PC-9 (cell line): Measurements from ENCODE around the gene PFDN2. TPM values are rescaled to one million over a fixed set of nuclear protein-coding genes. Genes with fewer than 3 reads are reported as not detected.

ENCODE experiments used
- BruUV-seq: library from RNA; stranded (reverse); fragments of 400-500 nt; replicated peaks from 2 replicates; lab custom pipeline; 2021; lab: Mats Ljungman, UMichigan
- CTCF ChIA-PET: fragments of 300-600 bp; sonication (Branson Sonifier 250); formaldehyde crosslinking; loops from one replicate; lab custom pipeline; 2022; ENCODE audit warnings: antibody characterized with exemption; lab: Charles Lee
- POLR2A ChIA-PET: fragments of 300-600 bp; sonication (Branson Sonifier 250); formaldehyde crosslinking; loops from one replicate; lab custom pipeline; 2022; ENCODE audit warnings: antibody characterized with exemption; ENCODE audit not compliant: unreplicated experiment; lab: Charles Lee
- DNase-seq, 2 experiments: peaks; one replicate each; pipeline versions ENCODE4 v3.0.0 to v3.0.0-alpha.2; 2015 to 2022; ENCODE audit warnings: mixed read lengths in 1 of 2
- H2AFZ ChIP-seq: fragments of 200-600 bp; sonication (generic); 2 replicates; pipeline ENCODE4 v1.8.1; 2017; ENCODE audit warnings: antibody characterized with exemption
- H3F3A ChIP-seq: fragments of 200-600 bp; sonication (generic); 2 replicates; pipeline ENCODE4 v1.8.1; 2017; ENCODE audit warnings: antibody characterized with exemption, mild to moderate bottlenecking, low read depth; ENCODE audit not compliant: insufficient read depth
- H3K27ac ChIP-seq: fragments of 200-600 bp; sonication (generic); 2 replicates; pipeline ENCODE4 v1.6.1; 2016; ENCODE audit warnings: mixed run types
- H3K27me3 ChIP-seq: fragments of 200-600 bp; sonication (generic); 2 replicates; pipeline ENCODE4 v1.6.1; 2016; ENCODE audit warnings: low read depth, mixed run types; ENCODE audit not compliant: insufficient read depth
- H3K36me3 ChIP-seq: fragments of 200-600 bp; sonication (generic); 2 replicates; pipeline ENCODE4 v1.6.1; 2016; ENCODE audit warnings: low read depth, mixed run types
- H3K4me1 ChIP-seq: fragments of 200-600 bp; sonication (generic); replicated peaks from 2 replicates; pipeline ENCODE4 v1.6.1; 2016; ENCODE audit warnings: mixed run types; ENCODE audit not compliant: insufficient read depth
- H3K4me2 ChIP-seq: fragments of 200-600 bp; sonication (generic); 2 replicates; pipeline ENCODE4 v1.6.1; 2017; ENCODE audit warnings: mixed run types
- H3K4me3 ChIP-seq: fragments of 200-600 bp; sonication (generic); 2 replicates; pipeline ENCODE4 v1.6.1; 2016; ENCODE audit warnings: mixed run types
- H3K79me2 ChIP-seq: fragments of 200-600 bp; sonication (generic); 2 replicates; pipeline ENCODE4 v1.6.1; 2017; ENCODE audit warnings: low read depth, mixed run types
- H3K9me2 ChIP-seq: fragments of 200-600 bp; sonication (generic); 2 replicates; pipeline ENCODE4 v1.8.1; 2017; ENCODE audit warnings: mild to moderate bottlenecking; ENCODE audit not compliant: insufficient read depth
- H3K9me3 ChIP-seq: fragments of 200-600 bp; sonication (generic); 2 replicates; pipeline ENCODE4 v1.8.1; 2016; ENCODE audit warnings: low read depth; ENCODE audit not compliant: insufficient read depth
- H4K20me1 ChIP-seq: fragments of 200-600 bp; sonication (generic); 2 replicates; pipeline ENCODE4 v1.8.1; 2017; ENCODE audit not compliant: insufficient read depth
- CTCF ChIP-seq: fragments of 200-600 bp; sonication (generic); conservative IDR thresholded peaks from 2 replicates; pipeline ENCODE4 v1.6.1; 2017; ENCODE audit warnings: mixed run types, antibody characterized with exemption, mild to moderate bottlenecking, moderate library complexity
- EZH2 ChIP-seq: fragments of 200-600 bp; sonication (generic); IDR thresholded peaks from 2 replicates; pipeline ENCODE4 v1.8.0; 2017; ENCODE audit warnings: antibody characterized with exemption, low read depth
- intact Hi-C: fragments of 100-400 bp; cut with micrococcal nuclease; formaldehyde crosslinking; loops from one replicate; pipeline ENCODE4 v1.10.0; 2022; ENCODE audit not compliant: unreplicated experiment
- total RNA-seq: library from RNA; stranded (reverse); gene quantifications from 2 replicates; pipeline ENCODE4 v1.2.3, GENCODE V29; 2021

The PFDN2 gene
- total RNA-seq, 1 experiment from 2014 or later: 74.4 TPM

GRCh38 chr1:161139766-161140165 is 21.9 kb upstream of the PFDN2 start:
- no peak for TF ChIP-seq EZH2
- TF ChIP-seq CTCF: peak; percentile 80
- no peak overlapping the region for H3K4me2 ChIP-seq
- peaks cover 16% of the 10 kb centered on the region for H3K4me1 ChIP-seq
- no peak overlapping the region for H2AFZ ChIP-seq
- intact Hi-C loops: loop anchor here (2.0 to 10.0 kb wide), 3 partner anchors 145 to 459 kb away; no protein-coding TSS in a partner anchor
- H3K36me3 ChIP-seq: no peaks in the 10 kb centered on the region
- no peak overlapping the region for H3K4me3 ChIP-seq
- no peak overlapping the region for H3K27ac ChIP-seq
- no peaks in the 10 kb centered on the region for H3K27me3 ChIP-seq
- peak in 1 of 2 experiments; percentile 37 for DNase-seq
- no peaks in the 10 kb centered on the region for H3K9me2 ChIP-seq
- peaks cover 17% of the 10 kb centered on the region for H3K79me2 ChIP-seq
- no TSS peak for BruUV-seq
- peaks cover 33% of the 10 kb centered on the region for H3F3A ChIP-seq
- CTCF ChIA-PET: interaction anchor here (0.7 kb wide), 1 partner anchor 86 kb away, joined by 4 read pairs; no protein-coding TSS in a partner anchor
- peaks cover 3% of the 10 kb centered on the region; the same call in 1 of the 2 replicates for H4K20me1 ChIP-seq
- no peaks in the 10 kb centered on the region for H3K9me3 ChIP-seq
- POLR2A ChIA-PET: no interaction called here

GRCh38 chr1:161138431-161138830 is 20.6 kb upstream of the PFDN2 start:
- Histone ChIP-seq H3K27me3 (no peaks in the 10 kb centered on the region), H3F3A (peaks cover 46% of the 10 kb centered on the region), H3K4me3 (no peak overlapping the region), H3K9me2 (no peaks in the 10 kb centered on the region), H3K4me2 (no peak overlapping the region), H3K36me3 (no peaks in the 10 kb centered on the region), H2AFZ (no peak overlapping the region), H4K20me1 (peaks cover 3% of the 10 kb centered on the region; the same call in 1 of the 2 replicates), H3K4me1 (peaks cover 24% of the 10 kb centered on the region), H3K9me3 (no peaks in the 10 kb centered on the region), H3K79me2 (peaks cover 30% of the 10 kb centered on the region), H3K27ac (no peak overlapping the region)
- BruUV-seq: no TSS peak
- ChIA-PET CTCF (no interaction called here), POLR2A (interaction anchor here (0.5 kb wide), 1 partner anchor 991 kb away, joined by 3 read pairs; no protein-coding TSS in a partner anchor)
- intact Hi-C loops: loop anchor here (2.0 to 10.0 kb wide), 3 partner anchors 144 to 458 kb away; no protein-coding TSS in a partner anchor
- no peak for TF ChIP-seq CTCF
- no peak for TF ChIP-seq EZH2
- no peak for DNase-seq

GRCh38 chr1:161137881-161138280 is 20.0 kb upstream of the PFDN2 start:
- Histone ChIP-seq H3K9me3 (no peaks in the 10 kb centered on the region), H3K4me3 (no peak overlapping the region), H3K27ac (no peak overlapping the region), H3K79me2 (peaks cover 31% of the 10 kb centered on the region), H4K20me1 (peaks cover 3% of the 10 kb centered on the region; the same call in 1 of the 2 replicates), H3F3A (peaks cover 52% of the 10 kb centered on the region), H3K4me2 (no peak overlapping the region), H3K4me1 (peaks cover 24% of the 10 kb centered on the region), H3K27me3 (no peaks in the 10 kb centered on the region), H3K36me3 (no peaks in the 10 kb centered on the region), H2AFZ (no peak overlapping the region), H3K9me2 (no peaks in the 10 kb centered on the region)
- TF ChIP-seq EZH2 (no peak), CTCF (no peak)
- CTCF ChIA-PET: no interaction called here
- intact Hi-C loops: loop anchor here (2.0 to 10.0 kb wide), 3 partner anchors 143 to 457 kb away; no protein-coding TSS in a partner anchor
- POLR2A ChIA-PET: no interaction called here
- DNase-seq: no peak
- BruUV-seq: no TSS peak
